Naive thymus-derived CD4-positive, alpha-beta T cell (primary cell): Measurements from ENCODE around the gene LIN7B. TPM values are rescaled to one million over a fixed set of nuclear protein-coding genes. Genes with fewer than 3 reads are reported as not detected.

Experiments
- ATAC-seq: fragments of 150-1000 bp; cut with Tn5 transposase; 2 replicates; pipeline ENCODE4 v1.10.0; 2021; ENCODE audit warnings: mild to moderate bottlenecking, moderate library complexity
- CTCF ChIA-PET: fragments of 350-600 bp; sonication (Branson Sonifier 250); formaldehyde crosslinking; loops from one replicate; lab custom pipeline; 2021; ENCODE audit warnings: antibody characterized with exemption; lab: Charles Lee
- POLR2A ChIA-PET: fragments of 350-600 bp; sonication (Branson Sonifier 250); formaldehyde crosslinking; loops from one replicate; lab custom pipeline; 2021; ENCODE audit warnings: antibody characterized with exemption, inconsistent platforms; lab: Charles Lee
- DNase-seq, 9 donors: peaks; one replicate each; pipeline versions ENCODE4 v3.0.0 to v3.0.0-alpha.2; 2020 to 2022; ENCODE audit warnings: mixed read lengths in 1 of 9
- H3K27ac ChIP-seq: one replicate; pipeline ENCODE4 v1.7.0; 2013; ENCODE audit warnings: mild to moderate bottlenecking, low read depth, low read length, moderate library complexity
- H3K27me3 ChIP-seq, 2 donors: one replicate each; pipeline ENCODE4 v1.7.0; 2013; ENCODE audit warnings: low read length in 2 of 2, mild to moderate bottlenecking in 2 of 2, moderate library complexity in 2 of 2; ENCODE audit not compliant: control insufficient read depth in 2 of 2, insufficient read depth in 2 of 2
- H3K36me3 ChIP-seq, 3 experiments: 1 replicate in 2 of 3; 2 replicates in 1 of 3; pipeline ENCODE4 v1.7.0; 2013; ENCODE audit warnings: low read length in 3 of 3, mild to moderate bottlenecking in 3 of 3, moderate library complexity in 1 of 3; ENCODE audit not compliant: insufficient read depth in 3 of 3, control insufficient read depth in 2 of 3
- H3K4me1 ChIP-seq, 2 donors: one replicate each; pipeline ENCODE4 v1.7.0; 2013; ENCODE audit warnings: low read length in 2 of 2, mild to moderate bottlenecking in 2 of 2, moderate library complexity in 1 of 2; ENCODE audit not compliant: control insufficient read depth in 2 of 2, insufficient read depth in 2 of 2
- H3K4me3 ChIP-seq: 2 replicates; pipeline ENCODE4 v1.7.0; 2013; ENCODE audit warnings: mild to moderate bottlenecking, low read length
- H3K9me3 ChIP-seq, 3 experiments: 1 replicate in 2 of 3; 2 replicates in 1 of 3; pipeline ENCODE4 v1.7.0; 2013; ENCODE audit warnings: low read length in 3 of 3; ENCODE audit not compliant: control insufficient read depth in 2 of 3
- H3K27ac Mint-ChIP-seq, 9 donors: one replicate each; pipeline ENCODE4 v1.8.0; 2020 to 2022; ENCODE audit warnings: mixed read lengths in 9 of 9, mild to moderate bottlenecking in 8 of 9, moderate library complexity in 5 of 9, inconsistent platforms in 2 of 9
- H3K27me3 Mint-ChIP-seq, 5 donors: one replicate each; pipeline ENCODE4 v1.8.0; 2021 to 2022; ENCODE audit warnings: mixed read lengths in 5 of 5, mild to moderate bottlenecking in 1 of 5
- H3K36me3 Mint-ChIP-seq, 5 donors: one replicate each; pipeline ENCODE4 v1.8.0; 2020 to 2022; ENCODE audit warnings: mixed read lengths in 5 of 5, mild to moderate bottlenecking in 3 of 5, inconsistent platforms in 1 of 5
- H3K4me1 Mint-ChIP-seq, 7 donors: one replicate each; pipeline ENCODE4 v1.8.0; 2020 to 2022; ENCODE audit warnings: mixed read lengths in 7 of 7, mild to moderate bottlenecking in 3 of 7, inconsistent platforms in 1 of 7
- H3K4me3 Mint-ChIP-seq, 10 donors: one replicate each; pipeline ENCODE4 v1.8.0; 2020 to 2022; ENCODE audit warnings: mild to moderate bottlenecking in 10 of 10, mixed read lengths in 10 of 10, moderate library complexity in 6 of 10, inconsistent platforms in 2 of 10
- H3K9me3 Mint-ChIP-seq, 11 donors: one replicate each; pipeline ENCODE4 v1.8.0; 2020 to 2022; ENCODE audit warnings: mixed read lengths in 11 of 11, mild to moderate bottlenecking in 4 of 11, inconsistent platforms in 1 of 11, moderate library complexity in 1 of 11
- intact Hi-C, 2 donors: fragments of 100-400 bp; cut with micrococcal nuclease; formaldehyde crosslinking; loops; one replicate each; pipeline ENCODE4 v1.15.1; 2023
- polyA plus RNA-seq, 2 donors: library from polyadenylated mRNA; unstranded; fragments of 300-500 nt; fragmentation: Illumina TruSeq; gene quantifications; one replicate each; pipeline ENCODE4 v1.2.3, GENCODE V29; 2021
- total RNA-seq, 6 experiments: library from RNA in 5 of 6; stranded (reverse) in 5 of 6; gene quantifications; 1 replicate in 5 of 6; 2 replicates in 1 of 6; pipeline ENCODE4 v1.2.3 and lab custom pipeline; 2021 to 2026

The LIN7B gene
- total and polyA plus RNA-seq, 7 experiments from 2014 or later: 3.7 to 21.7 (median 10.3) TPM

DNA sequence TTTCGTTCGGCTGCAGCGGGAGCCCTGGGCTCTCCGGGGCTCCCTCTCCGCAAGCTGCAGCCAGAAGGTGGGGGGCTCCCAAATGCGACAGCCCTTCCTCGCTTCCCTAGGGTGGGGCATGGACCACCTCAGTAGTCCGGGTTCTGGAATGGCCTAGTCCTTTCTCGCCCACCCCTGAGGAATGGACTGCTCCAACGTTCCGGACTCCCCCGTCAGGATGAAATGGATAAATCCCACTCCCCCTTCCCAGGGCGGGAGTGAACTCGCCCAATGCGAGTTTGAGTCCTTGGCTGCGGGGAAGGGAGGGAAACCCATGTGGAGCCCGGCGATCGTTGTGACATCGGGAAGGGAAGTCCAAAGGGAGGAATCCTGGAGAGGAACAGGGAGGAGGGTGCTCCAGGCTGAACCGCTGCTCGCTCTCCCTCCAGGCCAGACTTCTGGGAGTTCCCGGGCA, 35.5 kb downstream of the LIN7B start:
- DNase-seq (no peak), ATAC-seq (no peak)
- POLR2A ChIA-PET: interaction anchor here (1.5 kb wide), 1 partner anchor 51 kb away, joined by 4 read pairs; no protein-coding TSS in a partner anchor
- H3K27ac ChIP-seq: no peak overlapping the region
- no peaks in the 10 kb centered on the region for H3K36me3 ChIP-seq
- H3K27me3 Mint-ChIP-seq: peaks cover 64 to 77% (median 67%) of the 10 kb centered on the region in 5 donors
- peaks cover 16 to 43% (median 35%) of the 10 kb centered on the region in 7 donors for H3K4me1 Mint-ChIP-seq
- H3K4me1 ChIP-seq: peaks cover 8 to 35% of the 10 kb centered on the region in 2 donors
- H3K9me3 ChIP-seq: no peaks in the 10 kb centered on the region
- CTCF ChIA-PET: interaction anchor here (0.6 to 4.6 kb wide), 4 partner anchors 11 to 52 kb away, joined by 3 to 28 read pairs (median 3); partner anchors contain the start of gene LIN7B
- peaks cover 0 to 12% (median 4%) of the 10 kb centered on the region in 11 donors for H3K9me3 Mint-ChIP-seq
- H3K4me3 ChIP-seq: peak overlapping the region; percentile 52
- H3K4me3 Mint-ChIP-seq: peak overlapping the region; percentile 62 to 88 (median 78)
- intact Hi-C loops: loop anchor here (1.0 to 10.0 kb wide), 6 partner anchors 21 to 355 kb away; partner anchors contain the start of genes C19orf73 (in 1 of the 2), GYS1 (in 1 of the 2), LHB (in 1 of the 2) and PPFIA3 (in 1 of the 2)
- peaks cover 8 to 29% of the 10 kb centered on the region in 2 donors for H3K27me3 ChIP-seq
- H3K36me3 Mint-ChIP-seq: peaks cover 0 to 9% (median 0%) of the 10 kb centered on the region in 5 donors
- H3K27ac Mint-ChIP-seq: no peak overlapping the region

DNA sequence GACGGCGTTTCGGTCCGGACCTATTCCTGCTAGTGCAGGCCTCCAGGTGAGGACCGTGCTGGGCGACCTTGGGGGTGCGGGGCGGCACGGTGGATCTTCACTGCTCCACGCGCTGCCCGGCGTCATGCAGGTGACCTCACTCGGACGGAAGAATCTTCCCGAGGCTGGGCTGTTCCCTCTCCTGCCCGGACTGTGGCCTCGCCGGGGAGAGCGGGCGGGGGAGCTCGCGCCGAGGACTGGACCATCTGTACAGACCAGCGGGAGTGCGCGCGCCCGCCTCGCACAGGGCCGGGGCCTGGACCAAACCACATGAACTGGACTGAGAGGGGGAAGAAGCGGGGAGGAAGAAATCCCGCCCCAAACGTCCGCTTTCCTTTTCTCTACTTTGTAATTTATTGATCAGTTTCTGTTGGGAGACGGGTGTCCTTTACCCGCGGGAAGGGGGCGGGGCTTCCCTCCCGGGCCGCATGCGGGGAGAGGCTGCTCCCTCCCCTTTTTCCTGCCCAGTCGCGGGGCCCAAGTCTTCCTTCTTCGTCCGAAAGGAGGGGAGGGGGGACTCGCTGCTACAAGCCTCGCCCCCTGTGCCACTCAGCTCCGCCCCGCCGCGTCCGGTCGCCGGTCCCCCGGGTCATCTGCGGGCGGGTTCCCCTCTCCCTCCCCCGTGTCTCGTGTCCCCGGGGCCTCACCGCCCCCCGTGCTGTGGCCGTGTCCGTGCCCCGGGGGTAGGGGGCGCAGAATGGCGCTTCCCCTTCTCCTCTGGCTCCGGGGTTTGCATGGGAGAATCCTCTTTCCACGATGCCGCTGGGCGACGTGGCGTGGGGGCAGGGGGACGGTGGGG, 36.2 kb downstream of the LIN7B start:
- peak in 4 of 9 donors; percentile 25 to 64 (median 33) for DNase-seq
- Histone ChIP-seq H3K36me3 (no peaks in the 10 kb centered on the region), H3K4me3 (peak overlapping the region; percentile 52), H3K9me3 (no peaks in the 10 kb centered on the region), H3K4me1 (peaks cover 8 to 35% of the 10 kb centered on the region in 2 donors), H3K27ac (no peak overlapping the region), H3K27me3 (peaks cover 8 to 29% of the 10 kb centered on the region in 2 donors)
- peaks cover 16 to 43% (median 35%) of the 10 kb centered on the region in 7 donors for H3K4me1 Mint-ChIP-seq
- H3K36me3 Mint-ChIP-seq: peaks cover 0 to 9% (median 0%) of the 10 kb centered on the region in 5 donors
- peak overlapping the region in 1 of 9 donors; percentile 33 for H3K27ac Mint-ChIP-seq
- ATAC-seq: peak; percentile 37
- POLR2A ChIA-PET: no interaction called here
- CTCF ChIA-PET: interaction anchor here (0.6 to 4.6 kb wide), 4 partner anchors 32 to 568 kb away, joined by 3 to 28 read pairs (median 6); no protein-coding TSS in a partner anchor
- intact Hi-C loops: loop anchor here (1.0 to 5.0 kb wide), 2 partner anchors 22 to 33 kb away; partner anchors contain the start of genes C19orf73 (in 1 of the 2) and PPFIA3 (in 1 of the 2)
- peaks cover 65 to 80% (median 67%) of the 10 kb centered on the region in 5 donors for H3K27me3 Mint-ChIP-seq
- H3K9me3 Mint-ChIP-seq: peaks cover 0 to 14% (median 5%) of the 10 kb centered on the region in 11 donors
- peak overlapping the region; percentile 62 to 88 (median 78) for H3K4me3 Mint-ChIP-seq

GRCh38 chr19:49150944-49151243, 36.7 kb downstream of the LIN7B start:
- ChIA-PET CTCF (interaction anchor here (0.6 kb wide), 3 partner anchors 32 to 567 kb away, joined by 3 to 6 read pairs (median 5); no protein-coding TSS in a partner anchor), POLR2A (no interaction called here)
- Mint-ChIP-seq H3K9me3 (peaks cover 0 to 14% (median 5%) of the 10 kb centered on the region in 11 donors), H3K4me1 (peaks cover 11 to 39% (median 30%) of the 10 kb centered on the region in 7 donors), H3K27ac (no peak overlapping the region), H3K4me3 (peak overlapping the region in 9 of 10 donors; percentile 27 to 88 (median 76)), H3K36me3 (peaks cover 0 to 9% (median 0%) of the 10 kb centered on the region in 5 donors), H3K27me3 (peaks cover 63 to 85% (median 67%) of the 10 kb centered on the region in 5 donors)
- no peak for DNase-seq
- H3K4me3 ChIP-seq: peak overlapping the region; percentile 52
- peaks cover 8 to 30% of the 10 kb centered on the region in 2 donors for H3K4me1 ChIP-seq
- no peak overlapping the region for H3K27ac ChIP-seq
- H3K9me3 ChIP-seq: no peaks in the 10 kb centered on the region
- intact Hi-C loops: loop anchor here (1.0 to 5.0 kb wide), 2 partner anchors 23 to 34 kb away; partner anchors contain the start of genes C19orf73 (in 1 of the 2) and PPFIA3 (in 1 of the 2)
- H3K27me3 ChIP-seq: peaks cover 8 to 32% of the 10 kb centered on the region in 2 donors
- ATAC-seq: no peak
- H3K36me3 ChIP-seq: no peaks in the 10 kb centered on the region

GRCh38 chr19:49151267-49152118, 37.3 kb downstream of the LIN7B start:
- peaks cover 62 to 86% (median 68%) of the 10 kb centered on the region in 5 donors for H3K27me3 Mint-ChIP-seq
- Histone ChIP-seq H3K36me3 (no peaks in the 10 kb centered on the region), H3K27me3 (peaks cover 8 to 32% of the 10 kb centered on the region in 2 donors), H3K4me1 (peaks cover 8 to 28% of the 10 kb centered on the region in 2 donors), H3K4me3 (no peak overlapping the region), H3K27ac (no peak overlapping the region), H3K9me3 (no peaks in the 10 kb centered on the region)
- H3K4me1 Mint-ChIP-seq: peaks cover 10 to 39% (median 30%) of the 10 kb centered on the region in 7 donors
- H3K27ac Mint-ChIP-seq: peak overlapping the region in 1 of 9 donors; percentile 33
- peak; percentile 33 for ATAC-seq
- intact Hi-C loops: loop anchor here in 1 of 2 donors (5.0 kb wide), 1 partner anchor 34 kb away; the partner anchor contains the start of genes C19orf73 and PPFIA3
- peaks cover 0 to 9% (median 0%) of the 10 kb centered on the region in 5 donors for H3K36me3 Mint-ChIP-seq
- CTCF ChIA-PET: no interaction called here
- H3K4me3 Mint-ChIP-seq: peak overlapping the region; percentile 48 to 83 (median 74)
- peaks cover 0 to 14% (median 5%) of the 10 kb centered on the region in 11 donors for H3K9me3 Mint-ChIP-seq
- peak in 3 of 9 donors; percentile 26 to 52 (median 27) for DNase-seq
- POLR2A ChIA-PET: no interaction called here

GRCh38 chr19:49152119-49152550, 38.0 kb downstream of the LIN7B start:
- peaks cover 8 to 32% of the 10 kb centered on the region in 2 donors for H3K27me3 ChIP-seq
- no peak overlapping the region for H3K4me3 ChIP-seq
- ATAC-seq: no peak
- no peaks in the 10 kb centered on the region for H3K36me3 ChIP-seq
- peaks cover 59 to 81% (median 66%) of the 10 kb centered on the region in 5 donors for H3K27me3 Mint-ChIP-seq
- intact Hi-C loops: loop anchor here in 1 of 2 donors (5.0 kb wide), 1 partner anchor 35 kb away; the partner anchor contains the start of genes C19orf73 and PPFIA3
- H3K27ac Mint-ChIP-seq: peak overlapping the region in 1 of 9 donors; percentile 33
- peaks cover 0 to 14% (median 5%) of the 10 kb centered on the region in 11 donors for H3K9me3 Mint-ChIP-seq
- POLR2A ChIA-PET: no interaction called here
- H3K4me1 Mint-ChIP-seq: peaks cover 10 to 39% (median 30%) of the 10 kb centered on the region in 7 donors
- H3K36me3 Mint-ChIP-seq: peaks cover 0 to 9% (median 0%) of the 10 kb centered on the region in 5 donors
- peaks cover 8 to 28% of the 10 kb centered on the region in 2 donors for H3K4me1 ChIP-seq
- H3K27ac ChIP-seq: no peak overlapping the region
- CTCF ChIA-PET: no interaction called here
- no peaks in the 10 kb centered on the region for H3K9me3 ChIP-seq
- no peak for DNase-seq
- H3K4me3 Mint-ChIP-seq: peak overlapping the region in 7 of 10 donors; percentile 59 to 83 (median 76)
